CD4-positive, alpha-beta T cell treated with Interleukin-6 at 100 ng/mL for 8 hours (primary cell): ENCODE data around the gene STS.

Source experiments
- DNase-seq: peaks from one replicate; pipeline ENCODE4 v3.0.0-alpha.2; 2020; ENCODE audit warnings: mixed read lengths, low spot score

STS gene

DNA sequence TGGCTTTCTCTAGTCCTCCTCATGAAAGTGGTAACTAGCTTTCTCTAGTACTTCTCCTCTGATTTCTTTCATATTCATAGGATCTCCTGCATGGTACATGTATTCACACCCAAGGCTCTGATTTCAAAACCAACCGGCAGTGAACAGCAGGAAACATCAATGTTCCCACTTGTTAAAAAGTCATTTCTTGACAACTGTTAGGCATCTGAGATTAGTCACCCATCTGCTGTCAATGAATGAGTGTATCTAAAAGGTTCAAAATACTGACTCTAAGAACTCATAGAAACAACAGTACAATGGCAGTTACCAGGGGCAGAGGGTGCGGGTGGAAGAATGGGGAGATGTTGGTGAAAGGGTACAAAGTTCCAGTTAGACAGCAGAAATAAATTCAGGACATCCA, 31.9 kb downstream of the STS start:
- no peak for DNase-seq

DNA sequence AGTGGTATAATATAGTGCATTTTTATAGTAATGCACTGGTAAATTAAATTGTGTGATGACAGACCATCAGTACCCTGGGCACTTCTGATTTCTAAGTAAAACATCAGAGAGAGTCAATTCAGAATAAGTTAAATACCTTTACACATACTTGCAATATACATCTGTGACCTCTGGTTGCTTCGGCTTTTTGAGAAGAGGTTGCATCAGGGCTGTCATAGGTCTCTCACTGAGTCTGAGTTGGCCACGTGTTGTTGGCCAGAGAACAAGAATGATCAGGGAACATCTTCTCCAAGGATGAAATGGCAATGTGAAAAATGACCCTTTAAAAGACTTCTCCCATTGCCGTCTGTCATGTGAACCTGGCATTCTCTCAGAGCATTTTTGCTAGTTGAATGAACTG, 37.3 kb downstream of the STS start:
- DNase-seq, result no peak

DNA sequence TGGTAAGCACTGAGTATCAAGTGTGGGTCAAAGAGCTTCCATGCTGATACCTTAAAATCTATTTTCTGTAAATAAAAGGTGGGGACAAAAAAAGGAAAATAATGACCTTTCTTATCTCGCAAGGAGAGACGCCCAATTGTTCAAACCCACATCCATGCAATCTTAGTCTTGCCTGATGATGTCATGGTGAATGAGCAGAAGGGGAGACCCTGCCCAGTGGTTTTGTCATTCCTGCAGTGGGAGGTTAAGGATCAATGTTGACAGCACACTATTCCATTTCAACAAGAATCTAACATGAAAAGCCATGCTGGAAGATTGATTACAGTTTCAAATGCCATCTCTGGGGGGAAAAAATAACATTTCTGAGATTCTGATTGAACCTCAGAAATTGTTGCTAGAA, 41.2 kb downstream of the STS start:
- no peak for DNase-seq

DNA sequence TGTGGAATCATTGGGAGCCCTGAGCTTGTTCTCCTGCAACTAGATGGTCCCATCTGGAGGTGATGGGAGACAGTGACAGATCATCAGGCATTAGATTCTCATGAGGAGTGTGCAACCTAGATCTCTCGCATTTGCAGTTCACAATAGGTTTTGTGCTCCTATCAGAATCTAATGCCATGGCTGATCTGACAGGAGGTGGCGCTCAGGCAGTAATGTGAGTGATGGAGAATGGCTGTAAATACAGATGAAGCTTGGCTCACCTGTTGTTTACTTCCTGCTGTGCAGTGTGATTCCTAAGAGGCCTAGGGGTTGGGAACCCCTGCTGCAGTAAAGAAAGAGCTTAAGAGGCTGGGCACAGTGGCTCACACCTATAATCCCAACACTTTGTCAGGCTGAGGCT, 42.6 kb downstream of the STS start:
- DNase-seq, result no peak

DNA sequence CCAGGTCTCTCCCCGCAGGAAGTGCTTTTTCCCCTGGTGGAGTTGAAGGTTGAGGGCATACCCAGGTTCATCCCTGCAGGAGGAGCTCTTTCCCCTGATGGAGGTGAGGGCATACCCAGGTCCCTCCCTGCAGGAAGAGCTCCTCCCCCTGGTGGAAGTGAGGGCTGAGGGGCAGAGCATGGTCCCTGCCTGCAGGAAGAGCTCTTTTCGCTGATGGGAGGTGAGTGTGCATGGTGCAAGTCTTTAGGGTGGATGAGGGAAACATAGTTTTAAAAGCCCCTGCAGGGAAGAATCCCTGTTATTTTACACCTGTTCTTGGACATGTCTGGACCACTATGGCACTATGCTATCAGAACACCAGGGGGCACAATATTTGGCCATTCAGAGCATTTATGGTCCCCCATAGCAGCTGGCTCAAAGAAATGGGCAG, 44.2 kb downstream of the STS start:
- no peak for DNase-seq

DNA sequence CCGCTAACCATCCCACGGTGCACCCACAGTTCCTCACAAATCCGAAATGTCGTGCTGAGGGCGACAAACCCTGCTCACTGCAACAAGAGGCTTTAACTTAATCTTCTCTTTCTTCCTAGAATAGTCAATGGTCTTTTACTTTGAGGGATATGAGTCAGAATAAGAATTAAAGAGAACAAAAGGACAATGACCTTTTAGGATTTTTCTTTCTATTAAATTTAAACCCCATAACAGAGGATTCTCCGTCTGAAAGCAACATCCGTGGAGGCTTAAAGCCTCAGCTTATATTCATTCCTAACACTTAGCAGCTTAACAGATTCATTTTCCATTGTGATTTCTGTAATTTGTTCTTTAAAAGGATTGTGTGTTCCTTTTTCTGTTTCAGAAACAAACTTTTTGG, 45.4 kb downstream of the STS start:
- no peak for DNase-seq

DNA sequence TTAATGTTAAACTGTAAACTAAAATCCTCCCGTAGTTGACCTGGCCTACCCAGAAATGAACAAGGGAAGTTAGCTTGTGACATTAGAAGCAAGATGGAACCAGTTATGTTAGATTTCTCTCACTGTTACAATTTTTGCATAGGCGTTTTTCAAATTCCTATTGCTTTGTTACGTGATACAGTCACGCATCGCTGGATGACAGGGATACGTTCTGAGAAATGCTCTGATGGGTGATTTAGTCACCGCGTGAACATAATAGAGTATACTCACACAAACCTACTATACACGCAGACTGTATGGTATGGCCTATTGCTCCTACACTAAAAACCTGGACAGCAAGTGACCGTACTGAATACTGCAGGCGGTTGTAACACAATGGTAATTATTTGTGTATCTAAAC, 47.1 kb downstream of the STS start:
- no peak for DNase-seq
